K562 (cell line): Measurements from ENCODE around the gene ADAMTS14. TPM values are rescaled to one million over a fixed set of nuclear protein-coding genes. Genes with fewer than 3 reads are reported as not detected.

Experiments used
- ATF7 ChIP-seq: fragments of 450-650 bp; IDR thresholded peaks from 2 replicates; pipeline ENCODE4 v1.7.1; 2014; ENCODE audit warnings: mild to moderate bottlenecking, moderate library complexity
- HEY1 ChIP-seq: fragments of 250-450 bp; sonication (Bioruptor Pico); IDR thresholded peaks from 2 replicates; pipeline ENCODE4 v1.5.0; 2020; ENCODE audit warnings: mild to moderate bottlenecking, moderate library complexity, borderline replicate concordance
- L3MBTL2 ChIP-seq: fragments of 450-650 bp; IDR thresholded peaks from 2 replicates; pipeline ENCODE4 v1.6.1; 2016; ENCODE audit warnings: mild to moderate bottlenecking, moderate library complexity
- PYGO2 ChIP-seq: fragments of 450-650 bp; IDR thresholded peaks from 2 replicates; pipeline ENCODE4 v1.6.1; 2016; ENCODE audit warnings: mild to moderate bottlenecking, missing genetic modification characterization, moderate library complexity, missing compliant biosample characterization
- TBP ChIP-seq: optimal IDR thresholded peaks from 2 replicates; pipeline ENCODE3; 2011; ENCODE audit warnings: low read depth, low read length, improper control_type of control experiment
- TGIF2 ChIP-seq: sonication (generic); formaldehyde crosslinking; IDR thresholded peaks from 2 replicates; pipeline ENCODE4 v1.8.1; 2022; ENCODE audit warnings: mild to moderate bottlenecking, missing genetic modification reagents, moderate library complexity
- ZNF121 ChIP-seq: sonication (generic); formaldehyde crosslinking; conservative IDR thresholded peaks from 2 replicates; pipeline ENCODE4 v1.8.0; 2022; ENCODE audit warnings: missing genetic modification reagents
- ZNF175 ChIP-seq: fragments of 200-800 bp; sonication (Bioruptor generic); IDR thresholded peaks from 2 replicates; pipeline ENCODE4 v1.6.1; 2016; ENCODE audit warnings: low read depth, mild to moderate bottlenecking, missing genetic modification characterization, missing compliant biosample characterization
- polyA plus RNA-seq, 8 experiments: library from polyadenylated mRNA; depleted of rRNA in 4 of 8; stranded (reverse) in 5 of 8; unstranded in 3 of 8; fragments of >200 nt; fragmentation: Nextera tagmentation in 2 of 8; fragmentation: Illumina TruSeq in 1 of 8; extraction: Ambion mirVana in 2 of 8; extraction: Trizol in 1 of 8; gene quantifications; 2 replicates each; pipeline versions ENCODE4 v1.2.1 to v1.2.3, GENCODE V29; 2011 to 2014; ENCODE audit warnings: inconsistent platforms in 1 of 8, missing spikeins in 1 of 8
- total RNA-seq, 7 experiments: library from RNA; depleted of rRNA in 6 of 7; stranded (reverse); fragments of >200 nt in 6 of 7; fragmentation: Illumina TruSeq in 2 of 7; extraction: Trizol in 2 of 7; gene quantifications; 2 replicates each; pipeline versions ENCODE4 v1.2.1 to v1.2.3, GENCODE V29; 2011 to 2021; ENCODE audit warnings: low replicate concordance in 1 of 7
- TF ChIP-seq, protein P1 (sequence below), 2 experiments: fragments of 450-650 bp; formaldehyde crosslinking in 1 of 2; IDR thresholded peaks; 2 replicates each; pipeline versions ENCODE4 v1.4.0 to v1.6.1; 2014 to 2020; ENCODE audit warnings: mild to moderate bottlenecking in 2 of 2, borderline replicate concordance in 1 of 2, low read depth in 1 of 2
- TF ChIP-seq, protein P2 (sequence below): IDR thresholded peaks from 2 replicates; pipeline ENCODE4 v1.6.1; 2011; ENCODE audit warnings: borderline replicate concordance, low read depth, mild to moderate bottlenecking, moderate library complexity, low read length; ENCODE audit not compliant: insufficient read depth, poor library complexity, severe bottlenecking
- TF ChIP-seq, protein P3 (sequence below): fragments of 450-650 bp; formaldehyde crosslinking; IDR thresholded peaks from 2 replicates; pipeline ENCODE4 v1.4.0; 2020; ENCODE audit warnings: mild to moderate bottlenecking, mixed read lengths
- TF ChIP-seq, protein P4 (sequence below): fragments of 450-650 bp; IDR thresholded peaks from 2 replicates; pipeline ENCODE4 v1.6.1; 2017; ENCODE audit warnings: mild to moderate bottlenecking, moderate library complexity

The ADAMTS14 gene
- total and polyA plus RNA-seq, 9 of the 15 experiments (the other 6 are each of a cell fraction or from before 2014, with no cell fraction given): 0.04 to 37.4 (median 15.9) TPM

DNA sequence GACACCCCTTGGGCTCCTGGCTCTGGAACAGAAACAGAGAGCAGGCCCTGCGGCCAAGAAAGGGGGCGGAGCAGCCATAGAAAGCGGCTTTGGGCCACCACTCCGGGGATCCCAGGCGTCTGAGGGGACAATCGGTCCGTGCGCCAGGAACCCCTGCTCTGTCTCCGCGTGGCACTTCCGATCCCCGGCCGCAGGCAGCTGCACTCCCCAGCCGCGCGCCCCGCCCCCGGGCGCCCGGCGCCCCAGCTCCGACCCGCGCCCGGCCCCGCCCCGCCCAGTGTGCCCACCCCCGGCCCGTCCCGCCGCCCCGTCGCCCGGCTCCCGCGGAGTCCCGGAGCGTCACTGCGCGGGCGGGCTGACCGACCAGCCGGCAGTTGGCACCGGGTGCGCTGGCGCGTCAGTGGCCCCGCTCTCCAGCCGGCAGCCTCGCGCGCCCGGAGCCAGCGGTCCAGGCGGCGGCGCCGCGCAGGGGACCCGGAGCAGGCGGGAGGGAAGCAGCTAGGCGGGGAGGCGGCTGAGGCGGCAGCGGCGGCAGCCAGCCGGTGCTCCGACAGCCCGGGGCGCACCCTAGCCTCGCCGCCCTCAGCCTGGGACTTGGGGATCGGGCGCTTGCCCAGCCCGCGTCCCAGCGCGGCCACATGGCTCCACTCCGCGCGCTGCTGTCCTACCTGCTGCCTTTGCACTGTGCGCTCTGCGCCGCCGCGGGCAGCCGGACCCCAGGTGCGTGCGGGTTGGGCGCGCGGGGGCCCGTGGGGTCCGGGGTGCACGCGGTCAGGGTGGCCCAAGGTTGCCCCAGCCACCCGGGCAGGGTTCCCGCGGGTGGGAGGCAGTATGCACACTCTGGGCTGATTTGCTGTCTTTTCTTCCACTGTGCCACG, at the start of gene ADAMTS14 (continued):
- TF ChIP-seq ZNF175 (CRISPR knock-in tag): 0 out of 2 replicates have a peak, but pooled peaks have one; percentile 33
- TF ChIP-seq ATF7: 0 out of 2 replicates have a peak, but pooled peaks have one; percentile 7
- TF ChIP-seq, protein P1, sequence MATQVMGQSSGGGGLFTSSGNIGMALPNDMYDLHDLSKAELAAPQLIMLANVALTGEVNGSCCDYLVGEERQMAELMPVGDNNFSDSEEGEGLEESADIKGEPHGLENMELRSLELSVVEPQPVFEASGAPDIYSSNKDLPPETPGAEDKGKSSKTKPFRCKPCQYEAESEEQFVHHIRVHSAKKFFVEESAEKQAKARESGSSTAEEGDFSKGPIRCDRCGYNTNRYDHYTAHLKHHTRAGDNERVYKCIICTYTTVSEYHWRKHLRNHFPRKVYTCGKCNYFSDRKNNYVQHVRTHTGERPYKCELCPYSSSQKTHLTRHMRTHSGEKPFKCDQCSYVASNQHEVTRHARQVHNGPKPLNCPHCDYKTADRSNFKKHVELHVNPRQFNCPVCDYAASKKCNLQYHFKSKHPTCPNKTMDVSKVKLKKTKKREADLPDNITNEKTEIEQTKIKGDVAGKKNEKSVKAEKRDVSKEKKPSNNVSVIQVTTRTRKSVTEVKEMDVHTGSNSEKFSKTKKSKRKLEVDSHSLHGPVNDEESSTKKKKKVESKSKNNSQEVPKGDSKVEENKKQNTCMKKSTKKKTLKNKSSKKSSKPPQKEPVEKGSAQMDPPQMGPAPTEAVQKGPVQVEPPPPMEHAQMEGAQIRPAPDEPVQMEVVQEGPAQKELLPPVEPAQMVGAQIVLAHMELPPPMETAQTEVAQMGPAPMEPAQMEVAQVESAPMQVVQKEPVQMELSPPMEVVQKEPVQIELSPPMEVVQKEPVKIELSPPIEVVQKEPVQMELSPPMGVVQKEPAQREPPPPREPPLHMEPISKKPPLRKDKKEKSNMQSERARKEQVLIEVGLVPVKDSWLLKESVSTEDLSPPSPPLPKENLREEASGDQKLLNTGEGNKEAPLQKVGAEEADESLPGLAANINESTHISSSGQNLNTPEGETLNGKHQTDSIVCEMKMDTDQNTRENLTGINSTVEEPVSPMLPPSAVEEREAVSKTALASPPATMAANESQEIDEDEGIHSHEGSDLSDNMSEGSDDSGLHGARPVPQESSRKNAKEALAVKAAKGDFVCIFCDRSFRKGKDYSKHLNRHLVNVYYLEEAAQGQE (IDR thresholded peaks at IDR 0.05; ENCODE audit: borderline replicate concordance): no peak; the same call in 1 of the 2 replicates
- TF ChIP-seq, protein P1 (CRISPR knock-in tag; IDR thresholded peaks at IDR 0.05; ENCODE audit: low read depth): peak; percentile 87
- 0 out of 2 replicates have a peak, but pooled peaks have one; percentile 81 for TF ChIP-seq TGIF2 (CRISPR knock-in tag)
- peak; percentile 66 for TF ChIP-seq TBP
- TF ChIP-seq, protein P2, sequence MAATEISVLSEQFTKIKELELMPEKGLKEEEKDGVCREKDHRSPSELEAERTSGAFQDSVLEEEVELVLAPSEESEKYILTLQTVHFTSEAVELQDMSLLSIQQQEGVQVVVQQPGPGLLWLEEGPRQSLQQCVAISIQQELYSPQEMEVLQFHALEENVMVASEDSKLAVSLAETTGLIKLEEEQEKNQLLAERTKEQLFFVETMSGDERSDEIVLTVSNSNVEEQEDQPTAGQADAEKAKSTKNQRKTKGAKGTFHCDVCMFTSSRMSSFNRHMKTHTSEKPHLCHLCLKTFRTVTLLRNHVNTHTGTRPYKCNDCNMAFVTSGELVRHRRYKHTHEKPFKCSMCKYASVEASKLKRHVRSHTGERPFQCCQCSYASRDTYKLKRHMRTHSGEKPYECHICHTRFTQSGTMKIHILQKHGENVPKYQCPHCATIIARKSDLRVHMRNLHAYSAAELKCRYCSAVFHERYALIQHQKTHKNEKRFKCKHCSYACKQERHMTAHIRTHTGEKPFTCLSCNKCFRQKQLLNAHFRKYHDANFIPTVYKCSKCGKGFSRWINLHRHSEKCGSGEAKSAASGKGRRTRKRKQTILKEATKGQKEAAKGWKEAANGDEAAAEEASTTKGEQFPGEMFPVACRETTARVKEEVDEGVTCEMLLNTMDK: no peak
- no peak for TF ChIP-seq ZNF121 (CRISPR knock-in tag)
- TF ChIP-seq, protein P3, sequence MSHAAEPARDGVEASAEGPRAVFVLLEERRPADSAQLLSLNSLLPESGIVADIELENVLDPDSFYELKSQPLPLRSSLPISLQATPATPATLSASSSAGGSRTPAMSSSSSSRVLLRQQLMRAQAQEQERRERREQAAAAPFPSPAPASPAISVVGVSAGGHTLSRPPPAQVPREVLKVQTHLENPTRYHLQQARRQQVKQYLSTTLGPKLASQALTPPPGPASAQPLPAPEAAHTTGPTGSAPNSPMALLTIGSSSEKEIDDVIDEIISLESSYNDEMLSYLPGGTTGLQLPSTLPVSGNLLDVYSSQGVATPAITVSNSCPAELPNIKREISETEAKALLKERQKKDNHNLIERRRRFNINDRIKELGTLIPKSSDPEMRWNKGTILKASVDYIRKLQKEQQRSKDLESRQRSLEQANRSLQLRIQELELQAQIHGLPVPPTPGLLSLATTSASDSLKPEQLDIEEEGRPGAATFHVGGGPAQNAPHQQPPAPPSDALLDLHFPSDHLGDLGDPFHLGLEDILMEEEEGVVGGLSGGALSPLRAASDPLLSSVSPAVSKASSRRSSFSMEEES (CRISPR knock-in tag): peak; percentile 9; the same call in 1 of the 2 replicates
- TF ChIP-seq, protein P4, sequence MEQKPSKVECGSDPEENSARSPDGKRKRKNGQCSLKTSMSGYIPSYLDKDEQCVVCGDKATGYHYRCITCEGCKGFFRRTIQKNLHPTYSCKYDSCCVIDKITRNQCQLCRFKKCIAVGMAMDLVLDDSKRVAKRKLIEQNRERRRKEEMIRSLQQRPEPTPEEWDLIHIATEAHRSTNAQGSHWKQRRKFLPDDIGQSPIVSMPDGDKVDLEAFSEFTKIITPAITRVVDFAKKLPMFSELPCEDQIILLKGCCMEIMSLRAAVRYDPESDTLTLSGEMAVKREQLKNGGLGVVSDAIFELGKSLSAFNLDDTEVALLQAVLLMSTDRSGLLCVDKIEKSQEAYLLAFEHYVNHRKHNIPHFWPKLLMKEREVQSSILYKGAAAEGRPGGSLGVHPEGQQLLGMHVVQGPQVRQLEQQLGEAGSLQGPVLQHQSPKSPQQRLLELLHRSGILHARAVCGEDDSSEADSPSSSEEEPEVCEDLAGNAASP: no peak
- no peak for TF ChIP-seq HEY1 (CRISPR knock-in tag)
- peak; percentile 59; the same call in 1 of the 2 replicates for TF ChIP-seq L3MBTL2
- TF ChIP-seq PYGO2: no peak
